Hypothalamus (tissue), 51 donors: ENCODE results near the gene RANBP9.

Experiments
- DNase-seq, 51 donors: peaks; one replicate each; lab custom pipeline; 2025; lab: John Stamatoyannopoulos, UW

RANBP9 gene

DNA sequence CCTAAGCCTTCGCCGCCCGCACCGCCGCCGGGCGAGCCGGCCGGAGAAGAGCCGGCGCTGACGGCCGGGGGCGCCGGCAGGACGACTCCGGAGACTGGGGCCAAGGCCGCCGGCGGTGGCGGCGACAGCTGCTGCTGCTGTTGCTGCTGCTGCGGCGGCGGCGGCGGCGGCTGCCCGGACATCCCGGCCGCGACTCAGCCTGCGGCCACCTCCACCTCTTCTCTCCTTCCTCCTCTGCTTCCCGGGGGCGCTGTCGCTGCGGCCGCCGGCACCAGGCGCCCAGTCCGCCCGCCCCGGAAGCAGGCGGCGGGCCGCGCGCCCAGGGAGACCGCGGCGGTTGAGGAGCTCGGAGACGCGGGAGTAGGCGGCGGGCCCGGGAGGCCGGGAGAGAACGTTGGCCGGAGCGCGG is 307 bp downstream of the RANBP9 start:
- peak in 4 of 51 donors; percentile 37 to 72 (median 52) for DNase-seq

DNA sequence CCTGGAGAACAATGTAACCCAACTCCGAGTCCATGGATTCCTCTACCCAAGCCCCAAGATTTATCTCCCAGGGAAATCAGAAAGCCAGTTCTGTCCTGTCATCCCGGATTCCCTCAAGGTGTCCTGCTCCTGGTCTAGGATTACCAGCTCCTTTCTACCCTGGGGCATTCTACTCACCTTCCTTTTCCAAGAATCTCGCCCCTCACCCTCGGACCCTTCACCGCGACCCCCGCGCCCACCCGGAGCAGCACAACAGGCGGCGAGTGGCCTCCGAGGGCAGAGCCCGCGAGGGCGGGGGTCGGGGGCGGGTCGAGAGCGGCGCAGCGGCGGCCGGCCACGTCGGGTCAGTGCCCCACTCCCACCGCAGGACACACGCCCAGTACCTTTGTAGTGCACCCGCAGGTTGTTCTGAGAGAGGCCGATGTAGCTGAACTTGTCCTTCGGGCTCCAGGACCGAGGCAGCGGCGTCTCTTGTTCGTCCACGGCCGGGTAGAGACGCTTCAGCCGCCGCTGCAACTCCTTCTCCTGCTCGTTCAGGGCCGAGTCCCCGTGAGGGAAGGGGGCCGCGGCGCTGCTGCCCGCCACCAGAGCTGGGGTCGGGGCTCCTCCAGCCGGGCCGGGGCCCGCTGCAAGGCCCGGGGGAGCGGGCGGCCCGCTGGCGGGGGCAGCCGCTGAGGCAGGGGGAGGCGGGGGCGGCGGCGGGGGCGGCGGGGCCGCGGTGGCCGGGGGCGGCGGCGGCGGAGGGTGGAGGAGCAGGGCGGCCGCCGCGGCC is 897 bp downstream of the RANBP9 start:
- DNase-seq: peak in 30 of 51 donors; percentile 6 to 63 (median 20)

DNA sequence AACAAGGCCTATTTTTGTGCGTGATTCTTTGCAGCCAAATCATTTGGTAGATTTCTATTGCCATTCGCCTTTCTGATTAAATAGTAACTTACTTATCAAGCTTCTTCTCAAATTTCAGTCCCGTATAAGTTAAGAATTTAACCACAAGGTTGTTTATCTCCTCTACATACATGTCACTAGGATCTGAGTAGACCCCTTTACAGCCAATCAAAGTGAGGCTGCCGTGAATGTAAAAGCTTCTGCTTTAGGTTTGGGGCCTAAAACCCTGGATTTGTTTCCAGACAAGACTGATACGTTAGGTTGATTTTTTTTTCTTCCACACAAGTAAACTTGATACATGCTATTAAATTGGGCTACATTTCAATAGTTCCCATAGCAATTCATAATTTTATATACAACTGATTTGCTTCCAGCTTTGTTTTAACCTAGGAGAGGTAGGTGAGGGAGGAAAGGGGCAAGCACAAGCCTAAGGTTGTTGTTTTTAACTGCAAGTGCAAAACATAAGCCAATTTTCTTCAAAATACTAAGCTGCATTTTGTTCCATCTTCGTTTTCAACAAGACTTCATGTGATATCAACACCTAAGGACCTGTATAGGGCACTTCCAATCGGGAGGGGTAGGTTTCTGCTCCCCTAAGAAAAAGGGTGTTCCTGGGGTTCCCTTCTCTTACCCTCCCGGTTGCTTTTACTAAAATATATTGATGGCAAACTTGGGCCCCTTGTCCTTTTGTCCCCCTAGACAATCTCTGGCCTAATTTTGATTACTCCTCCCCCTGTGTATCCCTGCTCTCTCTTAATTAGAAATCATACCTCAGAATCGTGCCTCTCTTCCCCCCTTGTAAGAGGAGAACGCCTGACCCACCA is 1.7 kb downstream of the RANBP9 start:
- peak in 1 of 51 donors; percentile 63 for DNase-seq

DNA sequence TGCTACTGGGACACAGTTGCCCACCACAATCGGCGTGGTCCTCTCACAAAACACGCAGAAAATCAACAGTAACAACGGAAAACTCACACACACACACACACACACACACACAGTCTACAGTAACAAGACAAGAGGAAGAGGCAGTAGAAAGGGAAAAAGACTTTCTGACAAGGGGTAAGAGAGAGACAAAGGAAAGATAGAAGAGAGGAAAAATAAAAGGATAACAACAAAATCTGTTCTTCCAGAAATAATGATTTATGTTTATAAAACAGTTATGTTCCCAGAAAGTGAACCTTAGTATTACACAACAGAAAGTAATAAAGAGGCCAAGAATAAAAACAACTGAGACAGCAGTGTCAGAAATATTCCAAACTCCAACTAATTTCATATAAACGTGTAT is 2.9 kb downstream of the RANBP9 start:
- no peak for DNase-seq

- no peak for DNase-seq
These were observed 8.1 kb downstream of the RANBP9 start for GRCh38 chr6:13703496-13703895.

DNA sequence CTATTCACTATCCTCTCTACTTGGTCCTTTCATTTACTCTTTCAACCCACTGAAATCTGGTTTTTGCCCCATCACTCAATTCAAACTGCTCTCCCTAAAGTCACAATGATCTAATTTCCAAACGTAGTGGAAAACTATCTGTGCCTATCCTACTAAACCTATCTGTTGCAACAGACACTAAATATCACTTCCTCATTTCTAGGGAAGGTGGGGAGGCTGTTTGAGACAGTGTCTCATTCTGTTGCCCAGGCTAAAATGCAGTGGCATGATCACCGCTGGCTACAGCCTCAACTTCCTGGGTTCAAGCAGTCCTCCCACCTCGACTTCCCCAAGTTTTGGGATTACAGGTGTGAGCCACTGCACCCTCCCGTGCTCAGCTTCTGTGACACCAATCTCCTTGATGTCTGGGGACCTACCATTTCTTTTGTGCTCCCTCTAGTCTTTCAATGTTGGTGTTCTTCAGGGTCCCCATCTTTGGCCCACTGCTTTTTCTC is 8.8 kb downstream of the RANBP9 start:
- DNase-seq: no peak

GRCh38 chr6:13700232-13700631 is 11.4 kb downstream of the RANBP9 start:
- DNase-seq: no peak

DNA sequence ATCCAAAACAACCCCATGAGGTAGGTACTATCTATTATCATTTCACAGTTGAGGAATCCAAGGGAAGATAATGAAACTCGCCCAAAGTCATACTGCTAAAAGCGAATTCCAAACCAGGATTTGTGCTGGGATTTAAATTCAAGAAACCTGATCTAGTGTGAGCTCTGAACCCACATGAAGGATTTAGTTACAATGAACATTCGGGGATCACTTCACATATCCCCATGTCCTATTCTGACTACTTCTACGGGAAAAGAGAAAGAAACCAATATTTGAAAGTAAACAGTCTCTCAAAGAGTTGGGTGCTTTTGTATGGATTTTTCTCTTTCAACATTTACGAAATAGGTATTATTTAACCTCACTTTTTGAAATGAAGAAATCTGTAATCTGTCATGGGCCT is 12.9 kb downstream of the RANBP9 start:
- DNase-seq: no peak

DNA sequence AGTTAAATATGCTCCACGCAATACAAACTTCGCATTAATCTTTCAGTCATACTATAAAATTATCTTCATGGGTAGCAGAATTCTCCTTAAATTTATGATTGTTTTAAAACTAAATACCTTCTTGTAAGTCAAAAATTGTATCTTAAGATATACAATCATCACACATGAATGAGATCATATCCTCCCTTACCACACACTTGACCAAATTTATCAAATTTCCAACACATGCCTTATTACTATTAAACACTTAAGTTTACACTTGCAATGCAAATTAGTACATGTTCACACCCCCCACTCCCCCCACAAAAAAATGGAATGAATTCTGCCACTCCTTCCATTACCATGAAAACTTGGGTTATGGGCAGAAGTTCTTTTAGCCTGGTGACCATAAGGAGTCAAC is 13.8 kb downstream of the RANBP9 start:
- DNase-seq: no peak

DNA sequence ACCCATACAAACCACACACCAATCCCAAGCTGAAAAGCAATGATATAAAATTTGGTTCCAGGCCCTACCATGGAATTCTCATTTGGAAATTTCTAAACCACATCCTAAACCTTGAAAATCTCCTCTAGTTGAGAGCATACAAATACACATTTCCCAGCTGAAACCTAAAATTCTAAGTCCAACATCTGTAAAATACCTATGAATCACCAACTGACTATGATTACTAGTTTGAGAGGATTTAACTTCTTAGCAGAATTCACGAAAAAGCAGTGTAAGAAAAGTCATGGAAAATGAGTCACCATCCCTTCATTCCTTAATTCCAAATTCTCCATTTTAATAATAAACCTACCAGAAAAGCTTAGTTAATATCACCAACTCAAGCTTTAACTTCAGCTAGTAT is 15.4 kb downstream of the RANBP9 start:
- no peak for DNase-seq

- no peak for DNase-seq
These were observed 16.4 kb downstream of the RANBP9 start for GRCh38 chr6:13695252-13695651.

GRCh38 chr6:13694562-13694961 is 17.1 kb downstream of the RANBP9 start:
- no peak for DNase-seq

GRCh38 chr6:13689511-13690256 is 22.0 kb downstream of the RANBP9 start:
- no peak for DNase-seq

- DNase-seq: no peak
These were observed 22.9 kb downstream of the RANBP9 start for GRCh38 chr6:13688692-13689196.

DNA sequence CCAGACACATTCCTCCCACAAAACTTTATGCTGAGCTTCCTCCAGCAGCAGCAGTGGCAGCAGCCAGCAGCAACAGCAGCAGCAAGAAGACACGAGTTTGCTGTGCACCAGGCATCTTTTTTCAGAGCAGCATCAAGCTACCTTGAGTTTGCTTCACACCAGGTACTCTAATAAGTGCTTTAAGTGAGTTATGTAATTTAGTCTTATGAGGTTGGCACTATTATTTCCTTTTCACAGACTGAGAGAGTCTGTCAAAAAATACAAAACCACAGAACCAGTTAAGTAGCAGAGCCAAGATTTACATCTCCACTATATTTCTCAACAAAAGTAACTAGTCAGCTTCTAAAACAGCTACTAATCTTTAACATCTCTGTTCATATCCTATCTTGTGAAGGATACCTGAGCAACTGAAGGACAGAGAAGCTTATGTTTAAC is 23.7 kb downstream of the RANBP9 start:
- DNase-seq: peak in 3 of 51 donors; percentile 3 to 36 (median 12)

DNA sequence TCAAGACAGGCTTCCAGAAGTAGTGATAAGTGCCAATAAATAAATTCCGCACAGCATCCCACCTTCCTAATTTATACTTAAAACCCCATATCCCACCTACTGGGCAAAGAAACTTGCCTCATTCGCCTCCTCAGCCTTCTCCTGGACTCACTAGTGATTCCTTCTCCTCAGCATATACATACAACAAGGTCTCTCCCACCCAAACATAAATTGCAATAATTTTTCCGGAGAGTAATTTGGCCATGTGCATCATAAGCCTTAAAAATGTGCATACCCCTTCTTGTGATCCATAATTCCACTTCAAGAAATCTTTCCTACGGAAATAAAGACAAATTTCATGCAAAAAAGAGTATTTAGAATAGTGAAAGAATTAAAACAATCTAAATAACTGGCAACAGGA is 26.8 kb downstream of the RANBP9 start:
- no peak for DNase-seq

DNA sequence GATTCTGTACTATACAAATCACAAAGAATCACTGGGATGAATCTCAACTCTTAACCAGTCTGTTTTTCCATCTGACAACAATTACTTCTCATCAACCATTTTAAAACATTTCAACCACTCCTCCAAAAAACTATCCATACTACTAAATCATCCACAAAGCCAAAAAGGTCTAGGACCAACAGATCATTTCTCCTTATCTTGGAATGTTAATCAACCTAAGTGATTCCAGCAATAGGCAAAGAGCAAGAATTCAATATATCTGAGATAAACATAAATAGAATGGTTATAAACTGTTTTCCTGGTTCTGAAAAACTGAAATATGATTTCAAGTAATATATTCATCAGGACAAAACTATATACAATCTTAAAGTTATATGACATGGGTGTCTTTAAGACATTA is 28.6 kb downstream of the RANBP9 start:
- DNase-seq: no peak

GRCh38 chr6:13682346-13682745 is 29.3 kb downstream of the RANBP9 start:
- DNase-seq: no peak

GRCh38 chr6:13681305-13682061 is 30.2 kb downstream of the RANBP9 start:
- no peak for DNase-seq

DNA sequence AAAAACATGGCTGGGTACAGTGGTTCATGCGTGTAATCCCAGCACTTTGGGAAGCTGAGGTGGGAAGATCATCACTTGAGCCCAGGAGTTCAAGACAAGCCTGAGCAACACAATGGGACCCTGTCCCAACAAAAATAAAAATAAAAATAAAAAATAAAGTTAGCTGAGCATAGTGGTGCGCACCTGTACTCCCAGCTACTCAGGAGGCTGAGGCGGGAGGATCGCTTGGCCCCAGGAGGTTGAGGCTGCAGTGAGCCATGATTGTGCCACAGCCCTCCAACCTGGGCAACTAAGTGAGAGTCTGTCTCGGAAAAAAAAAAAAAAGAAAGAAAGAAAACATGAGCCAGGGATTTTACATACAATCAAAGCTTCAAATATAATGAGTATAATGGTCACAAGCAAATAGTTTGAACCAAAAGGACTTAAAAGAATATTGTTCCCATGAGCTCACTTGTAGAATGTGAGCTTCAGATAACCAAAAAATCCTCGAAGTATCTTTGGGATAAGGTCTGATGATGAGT is 31.1 kb downstream of the RANBP9 start:
- no peak for DNase-seq
